HepG2 (cell line): ENCODE measurements around the gene HPD.

Source experiments
- CBX5 ChIP-seq: sonication (generic); formaldehyde crosslinking; IDR thresholded peaks from 2 replicates; pipeline ENCODE4 v1.4.0; 2020; ENCODE audit warnings: missing genetic modification reagents, borderline replicate concordance
- FOSL1 ChIP-seq: sonication (generic); formaldehyde crosslinking; IDR thresholded peaks from 2 replicates; pipeline ENCODE4 v1.9.0; 2021; ENCODE audit warnings: missing genetic modification reagents, borderline replicate concordance
- KMT2B ChIP-seq: IDR thresholded peaks from 2 replicates; pipeline ENCODE4 v1.6.1; 2016; ENCODE audit warnings: missing genetic modification reagents, missing compliant biosample characterization
- MAFK ChIP-seq, 2 experiments: IDR thresholded peaks in 1 of 2; conservative IDR thresholded peaks in 1 of 2; 2 replicates each; pipeline ENCODE4 v1.6.1; 2011; ENCODE audit warnings: improper control_type of control experiment in 2 of 2, low read length in 2 of 2
- POLR2AphosphoS2 ChIP-seq: IDR thresholded peaks from 2 replicates; pipeline ENCODE4 v1.6.1; 2011; ENCODE audit warnings: low read depth, low read length, improper control_type of control experiment
- SP4 ChIP-seq: sonication (generic); formaldehyde crosslinking; IDR thresholded peaks from 2 replicates; pipeline ENCODE4 v1.8.1; 2023; ENCODE audit warnings: mild to moderate bottlenecking, missing genetic modification reagents
- TSC22D2 ChIP-seq: sonication (generic); formaldehyde crosslinking; IDR thresholded peaks from 2 replicates; pipeline ENCODE4 v1.5.1; 2020; ENCODE audit warnings: missing genetic modification reagents, mild to moderate bottlenecking, borderline replicate concordance
- ZFP1 ChIP-seq: IDR thresholded peaks from 2 replicates; pipeline ENCODE4 v1.6.1; 2016
- ZNF205 ChIP-seq: IDR thresholded peaks from 2 replicates; pipeline ENCODE4 v1.6.1; 2018; ENCODE audit warnings: missing biosample characterization, missing genetic modification reagents
- ZNF564 ChIP-seq: sonication (generic); formaldehyde crosslinking; IDR thresholded peaks from 2 replicates; pipeline ENCODE4 v1.8.1; 2023; ENCODE audit warnings: mild to moderate bottlenecking, missing genetic modification reagents
- ZNF724P ChIP-seq: sonication (generic); formaldehyde crosslinking; IDR thresholded peaks from 2 replicates; pipeline ENCODE4 v1.8.0; 2022; ENCODE audit warnings: missing genetic modification reagents, borderline replicate concordance
- ZSCAN21 ChIP-seq: sonication (generic); formaldehyde crosslinking; IDR thresholded peaks from 2 replicates; pipeline ENCODE4 v1.8.0; 2022; ENCODE audit warnings: mild to moderate bottlenecking, missing genetic modification reagents, moderate library complexity, borderline replicate concordance
- TF ChIP-seq, protein P1 (sequence below): sonication (generic); formaldehyde crosslinking; IDR thresholded peaks from 2 replicates; pipeline ENCODE4 v1.5.0; 2020; ENCODE audit warnings: mild to moderate bottlenecking, missing genetic modification reagents, moderate library complexity
- TF ChIP-seq, protein P2 (sequence below): sonication (generic); formaldehyde crosslinking; IDR thresholded peaks from 2 replicates; pipeline ENCODE4 v1.4.0; 2020; ENCODE audit warnings: low read depth, mild to moderate bottlenecking, missing genetic modification reagents

DNA sequence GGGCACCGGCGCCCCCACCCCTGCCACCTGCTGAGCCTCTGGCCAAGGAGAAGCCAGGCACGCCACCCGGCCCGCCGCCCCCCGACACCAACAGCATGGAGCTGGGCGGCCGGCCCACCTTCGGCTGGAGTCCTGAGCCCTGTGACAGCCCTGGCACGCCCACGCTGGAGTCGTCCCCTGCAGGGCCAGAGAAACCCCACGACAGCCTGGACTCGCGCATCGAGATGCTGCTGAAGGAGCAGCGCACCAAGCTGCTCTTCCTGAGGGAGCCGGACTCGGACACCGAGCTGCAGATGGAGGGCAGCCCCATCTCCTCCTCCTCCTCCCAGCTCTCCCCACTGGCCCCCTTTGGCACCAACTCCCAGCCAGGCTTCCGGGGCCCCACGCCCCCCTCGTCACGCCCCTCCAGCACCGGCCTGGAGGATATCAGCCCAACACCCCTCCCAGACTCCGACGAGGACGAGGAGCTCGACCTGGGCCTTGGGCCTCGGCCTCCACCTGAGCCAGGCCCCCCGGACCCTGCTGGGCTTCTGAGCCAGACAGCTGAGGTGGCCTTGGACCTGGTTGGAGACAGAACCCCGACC, 48.3 kb downstream of the HPD start:
- TF ChIP-seq, protein P1, sequence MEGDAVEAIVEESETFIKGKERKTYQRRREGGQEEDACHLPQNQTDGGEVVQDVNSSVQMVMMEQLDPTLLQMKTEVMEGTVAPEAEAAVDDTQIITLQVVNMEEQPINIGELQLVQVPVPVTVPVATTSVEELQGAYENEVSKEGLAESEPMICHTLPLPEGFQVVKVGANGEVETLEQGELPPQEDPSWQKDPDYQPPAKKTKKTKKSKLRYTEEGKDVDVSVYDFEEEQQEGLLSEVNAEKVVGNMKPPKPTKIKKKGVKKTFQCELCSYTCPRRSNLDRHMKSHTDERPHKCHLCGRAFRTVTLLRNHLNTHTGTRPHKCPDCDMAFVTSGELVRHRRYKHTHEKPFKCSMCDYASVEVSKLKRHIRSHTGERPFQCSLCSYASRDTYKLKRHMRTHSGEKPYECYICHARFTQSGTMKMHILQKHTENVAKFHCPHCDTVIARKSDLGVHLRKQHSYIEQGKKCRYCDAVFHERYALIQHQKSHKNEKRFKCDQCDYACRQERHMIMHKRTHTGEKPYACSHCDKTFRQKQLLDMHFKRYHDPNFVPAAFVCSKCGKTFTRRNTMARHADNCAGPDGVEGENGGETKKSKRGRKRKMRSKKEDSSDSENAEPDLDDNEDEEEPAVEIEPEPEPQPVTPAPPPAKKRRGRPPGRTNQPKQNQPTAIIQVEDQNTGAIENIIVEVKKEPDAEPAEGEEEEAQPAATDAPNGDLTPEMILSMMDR (CRISPR knock-in tag): no peak
- TF ChIP-seq ZSCAN21 (CRISPR knock-in tag) (no peak), ZNF205 (CRISPR knock-in tag) (no peak), MAFK (conservative IDR thresholded peaks at IDR 0.05 in 1 of 2, IDR thresholded peaks at IDR 0.05 in 1 of 2; ENCODE audit: low read length in 2 of 2) (no peak), ZNF564 (CRISPR knock-in tag) (no peak), KMT2B (CRISPR knock-in tag) (no peak), TSC22D2 (CRISPR knock-in tag) (no peak), FOSL1 (CRISPR knock-in tag) (no peak), CBX5 (CRISPR knock-in tag) (no peak), POLR2AphosphoS2 (no peak), SP4 (CRISPR knock-in tag) (no peak), ZNF724P (CRISPR knock-in tag) (no peak), ZFP1 (CRISPR knock-in tag) (no peak)
- TF ChIP-seq, protein P2, sequence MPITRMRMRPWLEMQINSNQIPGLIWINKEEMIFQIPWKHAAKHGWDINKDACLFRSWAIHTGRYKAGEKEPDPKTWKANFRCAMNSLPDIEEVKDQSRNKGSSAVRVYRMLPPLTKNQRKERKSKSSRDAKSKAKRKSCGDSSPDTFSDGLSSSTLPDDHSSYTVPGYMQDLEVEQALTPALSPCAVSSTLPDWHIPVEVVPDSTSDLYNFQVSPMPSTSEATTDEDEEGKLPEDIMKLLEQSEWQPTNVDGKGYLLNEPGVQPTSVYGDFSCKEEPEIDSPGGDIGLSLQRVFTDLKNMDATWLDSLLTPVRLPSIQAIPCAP (CRISPR knock-in tag): no peak
